Small intestine (tissue), 7 donors: Measurements from ENCODE around the gene SIVA1. TPM values are rescaled to one million over a fixed set of nuclear protein-coding genes. Genes with fewer than 3 reads are reported as not detected.

ENCODE experiments used
- DNase-seq, 2 donors: peaks; one replicate each; pipeline versions ENCODE4 v3.0.0 to v3.0.0-alpha.2; 2013
- FAIRE-seq: peaks from 2 replicates; lab custom pipeline; 2012; peaks lifted over from hg19 to GRCh38; lab: Jason Lieb, UNC
- H3K27ac ChIP-seq, 3 donors: one replicate each; pipeline ENCODE4 v1.5.1; 2013; ENCODE audit warnings: low read length in 2 of 3, mild to moderate bottlenecking in 2 of 3, control low read depth in 1 of 3, inconsistent platforms in 1 of 3, low read depth in 1 of 3, moderate library complexity in 1 of 3
- H3K27me3 ChIP-seq, 3 donors: one replicate each; pipeline ENCODE4 v1.6.1; 2013; ENCODE audit warnings: low read length in 3 of 3, inconsistent platforms in 1 of 3; ENCODE audit not compliant: control insufficient read depth in 3 of 3, insufficient read depth in 3 of 3
- H3K36me3 ChIP-seq, 3 donors: one replicate each; pipeline ENCODE4 v1.6.1; 2013; ENCODE audit warnings: low read length in 3 of 3, inconsistent platforms in 1 of 3, low read depth in 1 of 3, mild to moderate bottlenecking in 1 of 3, moderate library complexity in 1 of 3; ENCODE audit not compliant: control insufficient read depth in 3 of 3, insufficient read depth in 2 of 3
- H3K4me1 ChIP-seq, 3 donors: one replicate each; pipeline ENCODE4 v1.6.1; 2013; ENCODE audit warnings: low read length in 2 of 3, inconsistent platforms in 1 of 3, low read depth in 1 of 3, mild to moderate bottlenecking in 1 of 3, moderate library complexity in 1 of 3; ENCODE audit not compliant: control insufficient read depth in 3 of 3, insufficient read depth in 2 of 3
- H3K4me3 ChIP-seq, 3 donors: one replicate each; pipeline ENCODE4 v1.5.1; 2013; ENCODE audit warnings: low read length in 3 of 3, control low read depth in 1 of 3, inconsistent platforms in 1 of 3, low read depth in 1 of 3, mild to moderate bottlenecking in 1 of 3, moderate library complexity in 1 of 3
- H3K9me3 ChIP-seq, 2 donors: one replicate each; pipeline ENCODE4 v1.6.1; 2013; ENCODE audit warnings: low read depth in 1 of 2, low read length in 1 of 2; ENCODE audit not compliant: control insufficient read depth in 2 of 2, insufficient read depth in 1 of 2
- WGBS, 3 donors: extraction: QIAGEN DNeasy Blood & Tissue Kit; methylation state at CpG; one replicate each; pipeline ENCODE4 v1.1.7; 2013; 5-methylcytosine and 5-hydroxymethylcytosine counted together
- polyA plus RNA-seq, 4 donors: library from polyadenylated mRNA; stranded (reverse) in 3 of 4; unstranded in 1 of 4; fragments of 200-250 nt in 3 of 4; fragments of 120-200 nt in 1 of 4; gene quantifications; one replicate each; pipeline versions ENCODE4 v1.2.1 to v1.2.3, GENCODE V29; 2013
- donor health status: healthy with polysubstance abuse.
- donor health status: control.
- donor health status: control.
- donor health status: Bipolar disorder and iron deficiency.
- donor health status: healthy.

The SIVA1 gene
- polyA plus RNA-seq, 4 donors: 91.9 to 269 (median 140) TPM

DNA sequence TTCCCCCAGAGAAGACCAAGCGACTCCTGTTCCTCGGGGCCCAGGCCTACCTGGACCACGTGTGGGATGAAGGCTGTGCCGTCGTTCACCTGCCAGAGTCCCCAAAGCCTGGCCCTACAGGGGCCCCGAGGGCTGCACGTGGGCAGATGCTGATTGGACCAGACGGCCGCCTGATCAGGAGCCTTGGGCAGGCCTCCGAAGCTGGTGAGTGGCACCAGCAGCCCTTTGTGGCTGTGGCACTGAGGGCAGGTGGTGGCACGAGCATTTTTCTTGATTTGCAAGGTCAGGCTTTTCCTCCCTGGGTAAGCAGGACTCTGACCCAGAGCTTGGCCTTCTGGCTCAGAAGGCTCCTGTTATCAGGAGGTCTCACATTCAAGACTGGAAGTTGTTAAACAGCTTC is 2.7 kb downstream of the SIVA1 start:
- Histone ChIP-seq H3K4me1 (peaks cover 8 to 35% (median 14%) of the 10 kb centered on the region in 3 donors), H3K36me3 (peaks cover 0 to 67% (median 2%) of the 10 kb centered on the region in 3 donors), H3K4me3 (no peak overlapping the region), H3K9me3 (no peaks in the 10 kb centered on the region), H3K27ac (peak overlapping the region in 1 of 3 donors; percentile 6), H3K27me3 (no peaks in the 10 kb centered on the region)
- DNase-seq: peak in 1 of 2 donors; percentile 74
- WGBS, 3 donors: 24 to 65% (median 44%) methylated on average over 11 of the region's 11 CpGs
- no peak for FAIRE-seq

DNA sequence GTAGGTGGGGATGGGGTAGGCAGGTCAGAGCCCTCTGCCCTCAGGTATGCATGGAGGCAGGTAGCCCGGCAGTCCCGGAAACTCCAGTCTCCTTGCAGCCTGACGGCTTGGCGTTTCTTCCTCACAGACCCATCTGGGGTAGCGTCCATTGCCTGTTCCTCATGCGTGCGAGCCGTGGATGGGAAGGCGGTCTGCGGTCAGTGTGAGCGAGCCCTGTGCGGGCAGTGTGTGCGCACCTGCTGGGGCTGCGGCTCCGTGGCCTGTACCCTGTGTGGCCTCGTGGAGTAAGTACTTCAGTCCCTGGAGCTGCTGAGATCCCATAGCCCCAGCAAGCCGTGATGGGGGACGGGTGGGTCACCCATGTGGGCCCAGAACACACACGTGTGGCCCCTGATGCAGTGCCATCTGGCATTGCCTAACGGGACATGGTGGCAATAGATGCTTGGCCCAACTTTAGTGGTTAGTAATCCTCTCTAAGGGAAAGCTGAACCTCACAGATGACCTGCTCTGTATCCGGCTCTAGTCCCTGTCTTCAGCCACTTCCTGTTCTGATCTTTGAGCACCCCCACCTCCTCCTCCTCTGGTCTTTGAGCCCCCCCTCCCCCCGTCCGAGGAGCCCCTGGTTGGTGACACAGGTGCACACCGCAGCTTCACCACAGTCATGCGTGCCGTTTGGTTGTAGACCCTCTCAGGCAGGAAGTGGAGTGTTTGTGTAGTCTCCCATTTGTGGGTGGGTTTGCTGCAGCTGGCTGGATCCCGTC is 3.7 kb downstream of the SIVA1 start:
- Histone ChIP-seq H3K36me3 (peaks cover 0 to 76% (median 2%) of the 10 kb centered on the region in 3 donors), H3K27ac (no peak overlapping the region), H3K9me3 (no peaks in the 10 kb centered on the region), H3K4me3 (no peak overlapping the region), H3K27me3 (no peaks in the 10 kb centered on the region), H3K4me1 (peaks cover 8 to 35% (median 14%) of the 10 kb centered on the region in 3 donors)
- no peak for FAIRE-seq
- WGBS, 3 donors: 79 to 86% (median 81%) methylated on average over 24 to 27 of the region's 27 CpGs
- no peak for DNase-seq

DNA sequence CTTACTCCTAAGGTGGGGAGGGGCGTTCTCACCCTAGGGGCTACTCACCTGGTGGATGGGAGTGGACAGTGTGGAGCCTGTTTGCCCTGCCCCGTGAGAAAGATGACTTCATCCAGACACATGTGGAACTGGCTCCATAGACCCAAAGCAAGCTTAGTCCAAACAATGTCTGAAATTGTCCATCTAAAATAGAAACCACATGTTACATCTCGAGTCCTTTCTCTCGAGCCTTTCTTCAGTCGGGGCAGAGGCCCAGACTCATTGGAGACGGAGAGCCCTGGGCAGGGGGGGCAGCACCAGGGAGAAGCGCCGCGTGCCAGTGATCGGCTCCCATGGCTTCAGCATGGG is 4.3 kb downstream of the SIVA1 start:
- Histone ChIP-seq H3K9me3 (no peaks in the 10 kb centered on the region), H3K27me3 (no peaks in the 10 kb centered on the region), H3K27ac (no peak overlapping the region), H3K36me3 (peaks cover 0 to 79% (median 2%) of the 10 kb centered on the region in 3 donors), H3K4me1 (peaks cover 8 to 31% (median 14%) of the 10 kb centered on the region in 3 donors), H3K4me3 (no peak overlapping the region)
- DNase-seq (no peak), FAIRE-seq (no peak)
- 84 to 92% (median 91%) methylated on average over 10 of the region's 10 CpGs for WGBS, 3 donors

DNA sequence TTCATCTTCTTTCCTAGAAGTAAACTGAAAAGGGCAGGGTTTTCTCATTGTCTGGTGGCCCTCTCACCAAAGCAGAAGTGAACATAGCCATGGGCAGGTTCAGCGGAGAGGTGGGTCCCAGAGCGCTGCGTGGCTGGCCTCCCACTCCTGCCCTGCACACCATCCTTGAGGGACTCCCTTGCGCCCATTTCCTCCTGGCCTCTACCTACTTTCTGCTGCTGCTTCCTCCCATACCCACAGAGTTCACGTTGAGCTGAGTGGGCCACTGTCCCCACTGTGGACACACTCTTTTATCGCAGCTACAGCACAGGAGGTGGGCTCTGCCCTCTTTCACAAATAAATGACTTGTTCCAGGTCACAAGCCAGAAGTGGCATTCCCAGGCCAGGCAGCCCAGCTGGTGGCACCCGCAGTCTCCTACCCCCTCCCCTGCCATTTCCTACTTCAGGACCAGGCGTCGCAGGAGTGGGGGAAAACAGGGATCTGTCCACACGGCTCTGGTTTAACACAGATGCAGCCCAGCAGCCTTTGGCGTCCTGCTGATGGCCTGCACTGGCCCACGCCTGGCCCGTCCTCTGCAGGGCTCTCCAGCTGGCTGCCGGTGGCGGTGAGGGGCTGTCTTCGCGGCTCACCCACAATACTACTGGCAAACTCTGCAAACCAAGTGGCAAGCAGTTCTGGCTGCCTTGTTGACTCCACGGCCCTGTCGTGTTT is 4.9 kb downstream of the SIVA1 start:
- Histone ChIP-seq H3K36me3 (peaks cover 0 to 81% (median 2%) of the 10 kb centered on the region in 3 donors), H3K27me3 (no peaks in the 10 kb centered on the region), H3K27ac (no peak overlapping the region), H3K4me3 (no peak overlapping the region), H3K4me1 (peaks cover 8 to 30% (median 14%) of the 10 kb centered on the region in 3 donors), H3K9me3 (no peaks in the 10 kb centered on the region)
- 91 to 95% (median 92%) methylated on average over 19 of the region's 19 CpGs for WGBS, 3 donors
- no peak for DNase-seq
- FAIRE-seq: no peak

DNA sequence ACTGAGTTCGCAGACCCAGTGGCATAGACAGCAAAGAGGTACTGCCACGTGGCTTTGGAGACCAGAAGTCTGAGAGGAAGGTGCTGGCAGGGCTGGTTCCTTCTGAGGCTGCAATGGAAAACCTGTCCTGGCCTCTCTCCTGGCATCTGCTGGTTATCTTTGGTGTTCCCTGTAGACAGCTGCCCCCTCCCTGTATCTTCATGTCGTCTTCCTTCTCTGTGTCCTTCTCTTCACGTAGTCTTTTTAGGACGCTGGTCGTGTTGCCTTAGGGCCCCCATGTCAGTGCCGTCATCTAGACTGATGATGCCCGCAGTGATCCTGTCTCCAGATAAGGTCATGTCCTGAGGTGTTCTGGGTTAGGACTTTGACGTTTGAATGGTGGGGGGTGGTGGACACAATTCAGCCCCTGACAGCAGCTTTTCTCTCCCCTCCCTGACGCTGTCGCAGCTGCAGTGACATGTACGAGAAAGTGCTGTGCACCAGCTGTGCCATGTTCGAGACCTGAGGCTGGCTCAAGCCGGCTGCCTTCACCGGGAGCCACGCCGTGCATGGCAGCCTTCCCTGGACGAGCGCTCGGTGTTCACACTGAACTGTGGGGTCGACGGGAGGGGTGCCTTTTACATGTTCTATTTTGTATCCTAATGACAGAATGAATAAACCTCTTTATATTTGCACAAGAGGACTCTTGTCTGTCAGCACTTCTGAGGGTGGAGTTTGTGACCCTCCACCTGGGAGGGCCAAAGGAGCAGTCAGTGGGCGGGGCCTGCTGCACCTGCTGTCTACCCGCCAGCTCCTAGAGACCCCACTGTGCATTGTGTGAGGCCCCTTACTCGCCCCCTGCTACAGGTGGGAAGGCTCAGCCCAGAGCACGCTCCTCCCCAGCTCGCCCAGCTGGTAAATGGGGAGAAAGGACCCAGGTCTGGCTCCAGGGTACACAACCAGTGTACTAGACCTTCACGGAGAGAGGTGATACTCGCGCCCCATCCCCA is 6.3 kb downstream of the SIVA1 start:
- no peak for DNase-seq
- 86 to 89% (median 87%) methylated on average over 30 of the region's 30 CpGs for WGBS, 3 donors
- H3K36me3 ChIP-seq: peaks cover 0 to 82% (median 2%) of the 10 kb centered on the region in 3 donors
- no peak for FAIRE-seq
- peaks cover 5 to 24% (median 10%) of the 10 kb centered on the region in 3 donors for H3K4me1 ChIP-seq
- H3K9me3 ChIP-seq: peaks cover 0 to 5% of the 10 kb centered on the region in 2 donors
- H3K27ac ChIP-seq: no peak overlapping the region
- H3K27me3 ChIP-seq: no peaks in the 10 kb centered on the region
- no peak overlapping the region for H3K4me3 ChIP-seq

DNA sequence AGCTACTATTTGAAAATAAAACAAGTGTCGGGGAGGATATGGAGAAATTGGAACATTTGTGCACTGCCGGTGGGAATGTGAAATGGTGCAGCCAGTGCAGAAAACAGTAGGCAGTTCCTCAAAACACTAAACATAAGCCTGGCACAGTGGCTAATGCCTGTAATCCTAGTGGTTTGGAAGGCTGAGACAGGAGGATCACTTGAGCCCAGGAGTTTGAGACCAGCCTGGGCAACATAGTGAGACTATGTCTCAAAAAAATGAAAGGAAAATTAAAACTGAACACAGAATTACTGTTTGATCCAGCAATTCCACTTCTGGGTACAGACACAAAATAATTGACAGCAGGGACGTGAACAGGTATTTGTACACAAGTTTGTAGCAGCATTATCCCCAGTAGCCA is 12.6 kb downstream of the SIVA1 start:
- DNase-seq (no peak), FAIRE-seq (no peak)
- 92 to 96% (median 95%) methylated on average over 3 of the region's 3 CpGs for WGBS, 3 donors
- Histone ChIP-seq H3K27ac (no peak overlapping the region), H3K36me3 (peaks cover 0 to 40% (median 0%) of the 10 kb centered on the region in 3 donors), H3K4me3 (no peak overlapping the region), H3K27me3 (no peaks in the 10 kb centered on the region), H3K4me1 (peaks cover 0 to 5% (median 0%) of the 10 kb centered on the region in 3 donors), H3K9me3 (peaks cover 0 to 5% of the 10 kb centered on the region in 2 donors)

DNA sequence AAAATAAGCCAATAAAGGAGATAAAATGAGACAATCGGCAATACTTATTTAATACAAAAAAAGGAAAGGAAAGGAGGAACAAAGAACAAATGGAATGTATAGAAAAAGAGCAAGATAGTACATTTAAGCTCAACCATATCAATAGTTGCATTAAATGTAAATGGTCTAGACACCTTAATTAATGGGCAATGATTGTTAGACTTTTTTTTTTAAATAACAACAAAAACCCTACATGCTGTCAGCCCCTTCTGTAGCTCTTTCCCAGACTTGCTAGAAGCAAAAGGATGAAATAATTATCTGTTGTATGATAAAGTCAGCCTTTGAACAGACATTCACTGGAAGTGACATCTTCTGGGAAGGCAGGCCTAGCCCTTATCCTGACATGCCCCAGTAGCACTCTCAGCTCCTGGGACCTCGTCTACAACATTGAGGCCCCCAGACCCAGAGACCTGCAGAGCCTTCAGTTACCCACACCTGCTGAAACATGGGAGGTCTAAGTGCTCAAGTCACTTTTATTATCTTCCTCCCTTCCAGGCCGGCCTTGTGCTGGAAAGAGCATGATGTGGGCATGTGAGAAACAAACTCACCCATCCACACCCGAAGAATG is 13.4 kb downstream of the SIVA1 start:
- no peak for DNase-seq
- Histone ChIP-seq H3K36me3 (peaks cover 0 to 40% (median 0%) of the 10 kb centered on the region in 3 donors), H3K4me3 (no peak overlapping the region), H3K4me1 (peaks cover 0 to 5% (median 0%) of the 10 kb centered on the region in 3 donors), H3K9me3 (peaks cover 0 to 12% of the 10 kb centered on the region in 2 donors), H3K27ac (no peak overlapping the region), H3K27me3 (no peaks in the 10 kb centered on the region)
- FAIRE-seq: no peak
- WGBS, 3 donors: 88 to 98% (median 90%) methylated on average over 4 of the region's 4 CpGs
